ENCODE data around the gene FGF23.

The FGF23 gene

GRCh38 chr12:4383304-4383865 is 3.9 kb upstream of the FGF23 start:
- TF ChIP-seq ZFX (IDR thresholded peaks at IDR 0.05; ENCODE audit: borderline replicate concordance): no peak
- TF ChIP-seq CTCF (IDR thresholded peaks at IDR 0.05): peak; percentile 8; the same call in 1 of the 2 replicates
- no peak overlapping the region for H3K27ac ChIP-seq

GRCh38 chr12:4380332-4380731 is 820 bp upstream of the FGF23 start:
- no peak overlapping the region for H3K27ac ChIP-seq
- no peak for TF ChIP-seq ZFX (IDR thresholded peaks at IDR 0.05; ENCODE audit: borderline replicate concordance)
- TF ChIP-seq CTCF (IDR thresholded peaks at IDR 0.05): no peak

GRCh38 chr12:4378772-4379171 is 740 bp downstream of the FGF23 start:
- TF ChIP-seq CTCF (IDR thresholded peaks at IDR 0.05): no peak
- TF ChIP-seq ZFX (IDR thresholded peaks at IDR 0.05; ENCODE audit: borderline replicate concordance): no peak
- no peak overlapping the region for H3K27ac ChIP-seq

GRCh38 chr12:4375449-4375848 is 4.1 kb downstream of the FGF23 start:
- no peak for TF ChIP-seq CTCF (IDR thresholded peaks at IDR 0.05)
- TF ChIP-seq ZFX (IDR thresholded peaks at IDR 0.05; ENCODE audit: borderline replicate concordance): no peak
- no peak overlapping the region for H3K27ac ChIP-seq

- TF ChIP-seq ZFX (IDR thresholded peaks at IDR 0.05; ENCODE audit: borderline replicate concordance): no peak
- no peak for TF ChIP-seq CTCF (IDR thresholded peaks at IDR 0.05)
- no peak overlapping the region for H3K27ac ChIP-seq
Observed at GRCh38 chr12:4372653-4373052, 6.9 kb downstream of the FGF23 start.

- no peak for TF ChIP-seq CTCF (IDR thresholded peaks at IDR 0.05)
- TF ChIP-seq ZFX (IDR thresholded peaks at IDR 0.05; ENCODE audit: borderline replicate concordance): no peak
Observed at GRCh38 chr12:4370265-4370664, 9.2 kb downstream of the FGF23 start.

GRCh38 chr12:4369548-4369947 is 10.0 kb downstream of the FGF23 start:
- TF ChIP-seq ZFX (IDR thresholded peaks at IDR 0.05; ENCODE audit: borderline replicate concordance): no peak
- TF ChIP-seq CTCF (IDR thresholded peaks at IDR 0.05): no peak
- H3K27ac ChIP-seq: no peak overlapping the region

More at GRCh38 chr12:4370265-4370664, 9.2 kb downstream of the FGF23 start:
- H3K27ac ChIP-seq: no peak overlapping the region

All from 22Rv1 (cell line).